HepG2 (cell line): ENCODE data around the gene EML2. TPM values are rescaled to one million over a fixed set of nuclear protein-coding genes. Genes with fewer than 3 reads are reported as not detected.

ENCODE experiments used
- CHD2 ChIP-seq: IDR thresholded peaks from 2 replicates; pipeline ENCODE4 v1.6.1; 2011; ENCODE audit warnings: low read depth, low read length, improper control_type of control experiment
- IRF2 ChIP-seq: IDR thresholded peaks from 2 replicates; pipeline ENCODE4 v1.6.1; 2018; ENCODE audit warnings: missing genetic modification reagents, missing compliant biosample characterization
- KLF13 ChIP-seq: sonication (generic); formaldehyde crosslinking; IDR thresholded peaks from 2 replicates; pipeline ENCODE4 v1.4.0; 2020; ENCODE audit warnings: mild to moderate bottlenecking, missing genetic modification reagents
- NFKB2 ChIP-seq: sonication (generic); formaldehyde crosslinking; IDR thresholded peaks from 2 replicates; pipeline ENCODE4 v1.4.0; 2020; ENCODE audit warnings: missing genetic modification reagents, borderline replicate concordance
- SOX5 ChIP-seq: IDR thresholded peaks from 2 replicates; pipeline ENCODE4 v1.6.1; 2016; ENCODE audit warnings: borderline replicate concordance
- SP140L ChIP-seq: sonication (generic); formaldehyde crosslinking; IDR thresholded peaks from 2 replicates; pipeline ENCODE4 v1.4.0; 2020; ENCODE audit warnings: missing genetic modification reagents, borderline replicate concordance
- SRY ChIP-seq: sonication (generic); formaldehyde crosslinking; IDR thresholded peaks from 2 replicates; pipeline ENCODE4 v1.8.0; 2022; ENCODE audit warnings: mild to moderate bottlenecking, missing genetic modification reagents
- THAP11 ChIP-seq: IDR thresholded peaks from 2 replicates; pipeline ENCODE4 v1.6.1; 2016; ENCODE audit warnings: missing biosample characterization, missing genetic modification reagents
- TRIM22 ChIP-seq: fragments of 450-650 bp; IDR thresholded peaks from 2 replicates; pipeline ENCODE4 v1.6.1; 2017
- WIZ ChIP-seq: sonication (generic); formaldehyde crosslinking; IDR thresholded peaks from 2 replicates; pipeline ENCODE4 v1.5.1; 2020; ENCODE audit warnings: mild to moderate bottlenecking, missing genetic modification reagents
- ZEB1 ChIP-seq: IDR thresholded peaks from 2 replicates; pipeline ENCODE4 v1.6.1; 2012; ENCODE audit warnings: mild to moderate bottlenecking, low read depth, inconsistent platforms; ENCODE audit not compliant: insufficient replicate concordance
- ZFY ChIP-seq: sonication (generic); formaldehyde crosslinking; IDR thresholded peaks from 2 replicates; pipeline ENCODE4 v1.4.0; 2020; ENCODE audit warnings: missing genetic modification reagents
- ZHX1 ChIP-seq: sonication (generic); formaldehyde crosslinking; IDR thresholded peaks from 2 replicates; pipeline ENCODE4 v1.8.1; 2022; ENCODE audit warnings: low read depth, mild to moderate bottlenecking, missing genetic modification reagents
- ZNF317 ChIP-seq: sonication (generic); formaldehyde crosslinking; IDR thresholded peaks from 2 replicates; pipeline ENCODE4 v1.5.0; 2020; ENCODE audit warnings: mild to moderate bottlenecking, missing genetic modification reagents
- ZNF350 ChIP-seq: sonication (generic); formaldehyde crosslinking; IDR thresholded peaks from 2 replicates; pipeline ENCODE4 v1.4.0; 2020; ENCODE audit warnings: mild to moderate bottlenecking, low read depth, missing genetic modification reagents, borderline replicate concordance
- ZNF605 ChIP-seq: sonication (generic); formaldehyde crosslinking; IDR thresholded peaks from 2 replicates; pipeline ENCODE4 v1.8.0; 2022; ENCODE audit warnings: mild to moderate bottlenecking, missing genetic modification reagents
- ZNF724P ChIP-seq: sonication (generic); formaldehyde crosslinking; IDR thresholded peaks from 2 replicates; pipeline ENCODE4 v1.8.0; 2022; ENCODE audit warnings: missing genetic modification reagents, borderline replicate concordance
- ZSCAN20 ChIP-seq: sonication (generic); formaldehyde crosslinking; IDR thresholded peaks from 2 replicates; pipeline ENCODE4 v1.4.0; 2020; ENCODE audit warnings: missing genetic modification reagents, mild to moderate bottlenecking, borderline replicate concordance
- polyA plus RNA-seq, 8 experiments: library from polyadenylated mRNA; depleted of rRNA in 3 of 8; stranded (reverse) in 7 of 8; unstranded in 1 of 8; fragments of >200 nt; fragmentation: Illumina TruSeq in 4 of 8; extraction: Trizol in 4 of 8; gene quantifications; 2 replicates each; pipeline versions ENCODE4 v1.2.1 to v1.2.3, GENCODE V29; 2011 to 2016; ENCODE audit warnings: low read depth in 4 of 8, missing spikeins in 1 of 8, mixed read lengths in 1 of 8; ENCODE audit not compliant: insufficient read depth in 1 of 8
- total RNA-seq, 5 experiments: library from RNA; depleted of rRNA; stranded (reverse); fragments of >200 nt; fragmentation: Illumina TruSeq; extraction: Trizol; gene quantifications; 2 replicates each; pipeline ENCODE4 v1.2.3, GENCODE V29; 2016; ENCODE audit warnings: low read depth in 1 of 5

The EML2 gene
- total and polyA plus RNA-seq, 2 of the 13 experiments (the other 11 are each of a cell fraction or from before 2014, with no cell fraction given): 7.3 to 12.9 TPM

DNA sequence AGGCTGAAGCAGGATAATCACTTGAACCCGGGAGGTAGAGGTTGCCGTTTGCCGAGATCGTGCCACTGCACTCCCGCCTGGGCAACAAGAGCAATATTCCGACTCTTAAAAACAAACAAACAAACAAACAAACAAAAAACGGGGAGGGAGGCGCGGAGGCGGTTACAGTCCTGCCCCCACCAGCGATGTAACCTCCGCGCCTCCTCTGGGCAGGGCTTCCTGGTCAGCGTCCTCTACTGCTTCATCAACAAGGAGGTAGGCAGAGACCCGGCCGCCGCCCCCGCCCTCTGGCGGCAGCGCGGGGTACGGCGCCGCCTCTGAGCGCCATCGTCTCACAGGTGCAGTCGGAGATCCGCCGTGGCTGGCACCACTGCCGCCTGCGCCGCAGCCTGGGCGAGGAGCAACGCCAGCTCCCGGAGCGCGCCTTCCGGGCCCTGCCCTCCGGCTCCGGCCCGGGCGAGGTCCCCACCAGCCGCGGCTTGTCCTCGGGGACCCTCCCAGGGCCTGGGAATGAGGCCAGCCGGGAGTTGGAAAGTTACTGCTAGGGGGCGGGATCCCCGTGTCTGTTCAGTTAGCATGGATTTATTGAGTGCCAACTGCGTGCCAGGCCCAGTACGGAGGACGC is 42.3 kb upstream of the EML2 start (continued):
- TF ChIP-seq ZEB1: no peak
- TF ChIP-seq ZHX1 (CRISPR knock-in tag): 0 out of 2 replicates have a peak, but pooled peaks have one; percentile 29
- peak; percentile 55; the same call in 1 of the 2 replicates for TF ChIP-seq ZFY (CRISPR knock-in tag)
- no peak; the same call in 1 of the 2 replicates for TF ChIP-seq ZNF605 (CRISPR knock-in tag)
- no peak for TF ChIP-seq ZSCAN20 (CRISPR knock-in tag)
- peak; percentile 57; the same call in 1 of the 2 replicates for TF ChIP-seq NFKB2
- 0 out of 2 replicates have a peak, but pooled peaks have one; percentile 20 for TF ChIP-seq CHD2
- 0 out of 2 replicates have a peak, but pooled peaks have one; percentile 32 for TF ChIP-seq IRF2 (CRISPR knock-in tag)
- TF ChIP-seq ZNF317 (CRISPR knock-in tag): peak; percentile 73; the same call in 1 of the 2 replicates
- TF ChIP-seq WIZ (CRISPR knock-in tag): no peak
- no peak for TF ChIP-seq SRY (CRISPR knock-in tag)
- TF ChIP-seq SOX5 (CRISPR knock-in tag): peak; percentile 24; the same call in 1 of the 2 replicates
- no peak for TF ChIP-seq ZNF350 (CRISPR knock-in tag)
- TF ChIP-seq KLF13 (CRISPR knock-in tag): no peak
- TF ChIP-seq THAP11 (CRISPR knock-in tag): peak; percentile 74
- no peak; the same call in 1 of the 2 replicates for TF ChIP-seq SP140L (CRISPR knock-in tag)
- peak; percentile 25; the same call in 1 of the 2 replicates for TF ChIP-seq ZNF724P
- no peak for TF ChIP-seq TRIM22
